HG03196 (cell line): ENCODE measurements around the gene RGS2.

Experiments used
- ATAC-seq: cut with Tn5 transposase; IDR thresholded peaks from one replicate; pipeline ENCODE4 v1.9.1; 2021; ENCODE audit not compliant: unreplicated experiment

The RGS2 gene, protein sequence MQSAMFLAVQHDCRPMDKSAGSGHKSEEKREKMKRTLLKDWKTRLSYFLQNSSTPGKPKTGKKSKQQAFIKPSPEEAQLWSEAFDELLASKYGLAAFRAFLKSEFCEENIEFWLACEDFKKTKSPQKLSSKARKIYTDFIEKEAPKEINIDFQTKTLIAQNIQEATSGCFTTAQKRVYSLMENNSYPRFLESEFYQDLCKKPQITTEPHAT

DNA sequence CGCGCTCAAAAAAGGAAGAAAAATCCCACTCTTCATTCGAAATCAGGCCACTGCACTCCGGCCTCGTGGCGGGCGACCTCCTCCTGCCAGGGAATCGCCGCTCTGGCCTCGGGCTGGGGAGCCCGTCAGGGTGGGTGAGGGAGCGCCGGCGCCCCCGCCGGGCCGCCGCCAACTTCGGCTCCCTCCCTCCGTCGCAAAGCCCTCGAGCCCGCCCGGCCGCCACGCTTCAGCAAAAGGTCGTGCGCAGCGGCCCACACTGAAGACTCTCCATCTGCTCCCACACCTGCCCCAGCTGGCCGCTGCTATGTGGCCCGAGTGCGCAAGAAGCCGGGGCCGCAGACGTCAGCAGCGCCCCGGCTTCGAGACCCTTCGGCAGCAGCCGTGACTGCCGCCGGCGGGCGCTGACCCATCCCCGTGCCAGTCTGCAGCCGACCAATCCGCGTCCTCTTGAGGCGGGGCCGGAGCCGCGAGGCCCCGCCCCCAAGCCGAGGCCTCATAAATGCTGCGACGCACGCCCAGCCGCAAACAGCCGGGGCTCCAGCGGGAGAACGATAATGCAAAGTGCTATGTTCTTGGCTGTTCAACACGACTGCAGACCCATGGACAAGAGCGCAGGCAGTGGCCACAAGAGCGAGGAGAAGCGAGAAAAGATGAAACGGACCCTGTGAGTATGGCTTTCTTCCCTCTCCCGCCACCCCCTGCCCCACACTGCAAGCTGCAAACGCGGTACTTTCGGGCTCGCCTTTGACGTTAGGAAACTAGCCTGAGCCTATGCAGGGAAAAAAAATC is at the start of gene RGS2:
Gene RGS2 (plus strand): TSS at position 522 of the 789 bp plus-strand sequence. CDS start 33 bp downstream, at position 555.
- peak; percentile 92 for ATAC-seq

DNA sequence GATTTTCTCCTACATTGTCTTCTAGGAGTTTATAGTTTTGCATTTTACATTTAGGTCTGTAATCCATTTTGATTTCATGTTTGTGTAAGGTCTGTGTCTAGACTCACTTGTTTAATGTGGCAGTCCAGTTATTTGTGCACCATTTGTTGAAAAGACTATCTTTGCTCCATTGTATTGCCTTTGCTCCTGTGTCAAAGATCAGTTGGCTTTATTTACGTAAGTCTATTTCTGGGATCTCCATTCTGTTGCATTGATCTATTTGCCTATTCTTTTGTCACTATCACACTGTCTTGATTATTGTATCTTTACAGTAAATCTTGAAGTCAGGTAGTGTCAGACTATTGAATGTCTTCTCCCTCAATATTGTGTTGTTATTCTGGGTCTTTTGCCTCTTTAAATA is 49.7 kb upstream of the RGS2 start:
- no peak for ATAC-seq

GRCh38 chr1:192762265-192762664 is 46.6 kb upstream of the RGS2 start:
- ATAC-seq: no peak

- ATAC-seq: no peak
These were observed 45.6 kb upstream of the RGS2 start for GRCh38 chr1:192763243-192763642.

GRCh38 chr1:192763756-192764155 is 45.1 kb upstream of the RGS2 start:
- no peak for ATAC-seq

- ATAC-seq: no peak
These were observed 44.2 kb upstream of the RGS2 start for GRCh38 chr1:192764675-192765074.

DNA sequence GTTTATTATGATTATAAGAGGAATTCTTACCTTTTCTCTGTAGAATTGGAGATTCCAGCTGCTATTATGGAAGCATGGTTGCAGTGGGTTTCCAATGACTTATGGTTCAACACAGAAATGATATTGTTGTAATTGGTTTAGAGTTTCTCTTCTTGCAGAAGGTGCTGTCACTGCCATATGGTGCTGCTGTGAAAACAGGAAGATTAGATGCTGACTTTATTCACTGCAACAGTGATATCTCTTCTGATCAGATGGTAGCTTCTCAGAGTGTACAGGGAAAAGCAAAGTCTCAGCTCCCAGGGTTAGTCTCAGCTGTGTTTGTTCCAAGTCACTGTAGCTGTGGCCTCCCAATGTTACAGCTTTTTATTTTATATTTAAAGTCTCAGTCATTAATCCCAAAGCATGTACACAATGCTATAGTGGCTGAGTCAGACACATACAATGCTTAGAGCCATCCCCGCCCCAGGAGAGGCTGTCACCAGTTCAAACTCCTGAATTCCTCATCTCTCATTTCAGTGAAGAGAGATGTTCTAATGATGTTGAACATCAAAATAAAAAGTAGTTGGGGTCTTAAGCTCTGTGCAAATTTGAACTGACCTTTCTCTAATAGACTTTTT is 42.7 kb upstream of the RGS2 start:
- ATAC-seq: no peak

DNA sequence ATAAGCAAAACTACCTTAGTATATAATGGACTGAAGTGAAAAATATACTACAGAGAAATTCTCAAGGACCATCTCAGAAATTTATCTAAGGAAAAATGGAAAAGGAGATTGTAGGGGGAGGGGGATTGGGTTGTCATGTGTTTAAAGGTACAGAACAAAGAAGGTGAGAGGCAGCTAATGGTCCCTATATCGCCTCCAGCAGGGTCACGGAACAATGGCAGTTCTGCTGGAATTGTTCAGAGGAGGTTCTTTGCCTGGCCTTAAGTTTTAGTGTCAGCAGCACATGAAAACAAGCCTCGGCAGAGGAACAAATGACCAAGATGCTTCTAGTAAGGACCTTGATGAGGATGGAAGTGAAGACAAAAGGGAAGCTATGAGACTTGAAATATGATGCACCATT is 42.0 kb upstream of the RGS2 start:
- ATAC-seq: no peak

GRCh38 chr1:192767798-192768197 is 41.0 kb upstream of the RGS2 start:
- no peak for ATAC-seq

DNA sequence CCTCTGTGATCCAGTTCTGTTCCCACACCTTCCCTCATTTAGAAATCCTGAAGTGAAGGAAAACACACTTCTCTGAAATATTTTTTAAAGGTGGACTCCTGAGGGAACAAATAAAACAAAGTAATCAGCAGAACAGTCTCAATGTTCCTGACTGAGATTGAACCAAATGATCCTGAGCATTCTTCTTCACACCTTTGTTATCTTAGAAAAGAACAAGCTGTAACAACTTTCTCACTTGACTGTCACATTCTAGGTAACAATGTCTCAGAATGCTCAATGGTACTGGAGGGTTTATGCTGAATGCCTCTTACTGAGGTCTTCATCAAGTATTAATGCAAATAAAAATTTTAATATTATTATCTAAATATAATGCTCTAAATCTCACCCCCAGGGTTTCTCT is 40.4 kb upstream of the RGS2 start:
- ATAC-seq: no peak

GRCh38 chr1:192771341-192771740 is 37.5 kb upstream of the RGS2 start:
- ATAC-seq: no peak

DNA sequence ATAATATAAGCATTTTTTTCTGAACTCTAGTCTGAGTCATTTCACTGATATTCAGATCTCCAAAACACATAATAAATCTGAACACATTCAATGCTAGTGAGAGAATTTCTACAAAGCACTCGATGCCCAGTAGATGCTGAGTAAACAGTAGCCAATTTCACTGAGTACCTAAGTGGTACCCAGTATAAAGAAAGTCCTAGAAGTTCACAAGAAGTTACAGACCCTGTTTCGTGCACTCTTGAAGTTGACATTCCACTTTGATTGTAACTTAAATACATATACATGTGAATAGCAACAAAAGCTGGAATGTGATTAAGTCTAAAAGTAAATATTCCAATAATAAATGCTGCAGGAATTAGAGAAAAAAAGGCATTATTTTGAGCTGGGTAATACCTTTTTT is 33.2 kb upstream of the RGS2 start:
- ATAC-seq: no peak

DNA sequence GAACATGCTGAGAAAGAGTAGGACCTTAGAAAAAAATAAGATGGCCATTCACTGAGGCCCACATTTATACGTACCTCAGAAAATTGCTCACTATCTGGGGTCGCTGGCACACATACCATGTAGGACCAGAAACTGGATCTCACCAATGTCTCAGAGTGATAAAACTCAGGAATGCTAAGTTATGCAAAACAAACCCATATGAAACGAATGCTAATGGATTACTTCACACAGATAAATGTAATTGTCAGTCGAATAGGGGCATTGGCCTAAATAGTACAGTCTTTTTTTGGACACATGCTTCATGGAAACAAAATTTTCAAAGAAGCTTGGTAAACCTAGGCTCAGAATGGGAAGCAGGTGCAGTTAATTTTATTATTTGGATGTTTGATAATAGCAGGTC is 32.6 kb upstream of the RGS2 start:
- ATAC-seq: no peak

- no peak for ATAC-seq
These were observed 31.8 kb upstream of the RGS2 start for GRCh38 chr1:192776998-192777397.

GRCh38 chr1:192783791-192784190 is 25.0 kb upstream of the RGS2 start:
- no peak for ATAC-seq

DNA sequence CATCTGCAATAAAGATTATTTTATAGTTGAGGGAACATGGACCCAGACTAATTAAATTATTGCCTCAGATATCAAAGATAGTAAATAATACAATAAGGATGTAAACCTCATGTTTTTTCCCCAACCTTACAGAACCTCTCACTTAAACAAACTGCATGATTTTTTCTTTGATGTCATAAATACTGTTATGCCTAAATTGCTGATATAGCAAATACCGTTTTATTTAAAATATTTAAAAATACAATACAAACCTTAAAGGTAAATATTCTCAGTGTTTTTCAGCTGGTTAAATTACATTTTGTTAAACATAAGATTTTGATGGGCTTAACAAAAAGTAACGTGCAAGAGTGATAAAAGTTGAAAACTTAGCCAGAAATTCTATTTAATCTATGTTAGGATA is 24.4 kb upstream of the RGS2 start:
- no peak for ATAC-seq

DNA sequence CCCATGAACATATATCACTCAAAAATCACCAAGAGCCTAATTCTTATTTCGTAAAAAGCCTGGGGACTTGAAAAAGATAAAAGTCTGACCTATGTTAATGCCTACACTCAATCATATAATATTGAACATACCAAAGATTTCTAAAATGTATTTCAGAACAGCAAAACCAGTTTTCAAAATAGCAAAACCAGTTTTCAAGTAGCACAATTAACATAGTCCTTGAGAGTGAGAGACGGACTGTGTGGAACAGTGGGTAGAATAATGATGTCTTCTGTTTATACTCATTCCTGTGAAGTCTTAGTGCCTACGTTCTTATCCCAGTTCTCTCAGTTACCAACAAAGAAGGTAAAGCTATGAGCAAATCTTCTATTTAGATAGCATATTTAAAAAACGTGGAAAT is 22.3 kb upstream of the RGS2 start:
- no peak for ATAC-seq

DNA sequence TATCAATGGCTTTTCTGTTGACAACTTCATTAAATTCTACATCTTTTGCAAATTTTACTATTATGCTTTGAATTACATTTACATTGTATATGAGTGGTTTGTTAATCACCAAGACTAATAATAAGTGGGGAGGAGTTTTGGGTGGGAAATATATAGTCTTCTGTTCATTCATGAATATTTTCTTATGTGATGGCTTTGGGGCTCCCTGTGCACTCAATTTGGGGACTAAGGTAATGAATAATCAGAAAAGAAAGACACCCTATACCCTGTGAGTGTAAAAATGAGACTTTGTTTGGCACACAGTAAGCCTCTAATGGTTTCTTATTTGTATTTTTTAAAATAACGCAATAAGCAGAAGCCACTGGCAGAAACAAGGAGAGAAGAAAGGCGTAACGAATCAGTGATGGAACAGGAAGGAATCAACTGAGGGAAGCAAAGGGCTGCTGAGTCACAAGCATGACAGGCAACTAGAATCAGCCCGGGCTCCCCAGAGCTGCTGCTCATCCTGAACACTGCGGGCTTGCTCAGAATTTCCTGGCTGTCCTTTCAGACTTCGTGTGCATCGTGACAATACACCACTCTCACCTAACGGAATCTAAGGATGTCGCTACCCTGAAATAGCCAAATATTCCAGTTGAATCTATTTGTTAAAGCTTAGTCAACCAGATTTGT is 20.8 kb upstream of the RGS2 start:
- no peak for ATAC-seq

GRCh38 chr1:192789871-192790270 is 19.0 kb upstream of the RGS2 start:
- no peak for ATAC-seq

- ATAC-seq: no peak
These were observed 16.2 kb upstream of the RGS2 start for GRCh38 chr1:192792628-192793027.

DNA sequence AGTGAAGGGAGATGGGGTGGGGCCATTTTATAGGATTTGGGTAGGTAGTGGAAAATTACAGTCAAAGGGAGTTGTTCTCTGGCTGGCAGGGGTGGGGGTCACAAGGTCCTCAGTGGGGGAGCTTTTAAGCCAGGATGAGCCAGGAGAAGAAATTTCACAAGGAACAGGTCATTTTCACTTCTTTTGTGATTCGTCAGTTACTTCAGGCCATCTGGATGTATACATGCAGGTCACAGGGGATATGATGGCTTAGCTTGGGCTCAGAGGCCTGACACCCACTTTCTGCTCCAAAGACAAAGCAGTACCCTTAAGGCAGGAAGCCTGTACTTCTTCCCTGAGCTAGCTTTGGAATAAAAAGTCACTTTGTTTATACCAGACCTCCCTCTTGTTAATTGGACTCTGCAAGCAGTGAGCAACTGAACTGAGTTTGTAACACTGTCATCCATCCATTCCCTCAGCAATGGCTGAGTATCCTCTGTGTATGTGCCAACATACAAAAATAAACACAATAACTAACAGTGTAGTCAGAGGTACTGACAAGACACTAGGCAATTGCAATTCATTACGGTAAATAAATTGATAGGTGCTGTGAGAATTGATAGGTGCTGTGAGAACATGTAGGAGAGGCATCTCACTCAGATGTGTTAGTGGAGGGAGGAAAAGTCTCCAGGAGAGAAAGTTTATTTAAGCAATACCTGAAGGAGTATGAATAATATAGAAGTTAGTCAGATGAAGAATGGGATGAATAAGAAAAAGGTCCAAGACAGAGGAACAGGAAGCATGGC is 14.7 kb upstream of the RGS2 start:
- no peak for ATAC-seq
